ENCODE data around the gene TTC8.

DNA sequence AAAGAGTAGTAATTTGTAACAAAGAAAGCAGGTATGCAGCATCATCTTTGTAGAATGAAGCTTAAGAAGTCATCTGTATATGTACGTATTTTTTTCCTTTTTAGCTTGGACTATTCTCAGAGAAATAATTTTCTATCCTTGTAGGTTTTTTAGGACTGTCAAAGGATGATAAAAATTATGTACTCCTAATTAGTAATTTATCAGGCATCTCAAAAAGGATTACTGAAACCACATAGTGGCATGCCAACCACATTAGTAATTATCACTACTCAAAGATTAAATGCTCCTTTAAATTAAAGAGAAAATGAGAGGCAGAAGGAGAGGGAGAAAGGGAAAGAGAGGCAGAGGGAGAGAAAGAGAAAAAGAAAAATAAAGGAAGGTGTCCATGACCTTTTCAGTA, 17.3 kb downstream of the TTC8 start:
- TF ChIP-seq, protein P1, sequence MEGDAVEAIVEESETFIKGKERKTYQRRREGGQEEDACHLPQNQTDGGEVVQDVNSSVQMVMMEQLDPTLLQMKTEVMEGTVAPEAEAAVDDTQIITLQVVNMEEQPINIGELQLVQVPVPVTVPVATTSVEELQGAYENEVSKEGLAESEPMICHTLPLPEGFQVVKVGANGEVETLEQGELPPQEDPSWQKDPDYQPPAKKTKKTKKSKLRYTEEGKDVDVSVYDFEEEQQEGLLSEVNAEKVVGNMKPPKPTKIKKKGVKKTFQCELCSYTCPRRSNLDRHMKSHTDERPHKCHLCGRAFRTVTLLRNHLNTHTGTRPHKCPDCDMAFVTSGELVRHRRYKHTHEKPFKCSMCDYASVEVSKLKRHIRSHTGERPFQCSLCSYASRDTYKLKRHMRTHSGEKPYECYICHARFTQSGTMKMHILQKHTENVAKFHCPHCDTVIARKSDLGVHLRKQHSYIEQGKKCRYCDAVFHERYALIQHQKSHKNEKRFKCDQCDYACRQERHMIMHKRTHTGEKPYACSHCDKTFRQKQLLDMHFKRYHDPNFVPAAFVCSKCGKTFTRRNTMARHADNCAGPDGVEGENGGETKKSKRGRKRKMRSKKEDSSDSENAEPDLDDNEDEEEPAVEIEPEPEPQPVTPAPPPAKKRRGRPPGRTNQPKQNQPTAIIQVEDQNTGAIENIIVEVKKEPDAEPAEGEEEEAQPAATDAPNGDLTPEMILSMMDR (IDR thresholded peaks at IDR 0.05): no peak
- no peak for TF ChIP-seq EP300 (IDR thresholded peaks at IDR 0.05)
- no peak for TF ChIP-seq POLR2A (IDR thresholded peaks at IDR 0.05)

Data from upper lobe of left lung (tissue), 4 donors.